ENCODE results near the gene TPRG1L. TPM values are rescaled to one million over a fixed set of nuclear protein-coding genes. Genes with fewer than 3 reads are reported as not detected.

Gene TPRG1L
- total and polyA plus RNA-seq, 2 experiments from 2014 or later = 6.2 to 20.3 TPM

DNA sequence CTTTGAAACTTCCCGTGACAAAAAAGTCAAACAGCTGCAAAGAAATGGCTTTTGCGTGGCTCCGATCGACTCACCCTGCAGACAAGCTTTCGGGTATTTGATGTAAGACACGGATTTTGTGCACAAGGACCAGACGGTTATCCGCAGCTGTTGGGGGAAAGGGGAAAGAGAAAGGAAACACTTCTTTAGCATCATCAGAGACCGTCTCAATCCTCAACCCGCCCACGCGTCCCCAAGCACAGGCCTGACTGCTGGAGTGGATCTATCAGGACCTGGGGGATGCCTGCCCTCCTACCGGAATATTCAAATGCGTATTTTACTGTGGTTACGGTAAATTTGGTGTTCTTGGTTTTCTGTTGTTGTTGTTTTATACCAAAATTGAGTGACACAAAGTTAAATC is 13.9 kb downstream of the TPRG1L start:
- Histone ChIP-seq H3K27me3 (ENCODE audit: insufficient read depth) (no peaks in the 10 kb centered on the region), H3K27ac (ENCODE audit: low read depth) (no peak overlapping the region), H3K4me3 (no peak overlapping the region), H3K4me1 (ENCODE audit: insufficient read depth) (no peaks in the 10 kb centered on the region), H2AFZ (no peak overlapping the region), H4K20me1 (replicated peaks; ENCODE audit: insufficient read depth) (no peaks in the 10 kb centered on the region), H3F3A (replicated peaks; ENCODE audit: low read depth) (no peaks in the 10 kb centered on the region; the same call in 1 of the 2 replicates), H3K4me2 (no peak overlapping the region), H3K79me2 (replicated peaks; ENCODE audit: insufficient read depth) (peaks cover 8% of the 10 kb centered on the region; the same call in 1 of the 2 replicates), H3K36me3 (ENCODE audit: insufficient read depth) (peaks cover 13% of the 10 kb centered on the region; the same call in 1 of the 2 replicates), H3K9me2 (ENCODE audit: insufficient read depth) (no peaks in the 10 kb centered on the region)
- Mint-ChIP-seq H3K27me3 (ENCODE audit: insufficient read depth, low read depth, poor library complexity) (no peaks in the 10 kb centered on the region), H3K4me3 (no peak overlapping the region), H3K27ac (no peak overlapping the region), H3K4me1 (no peaks in the 10 kb centered on the region), H3K36me3 (ENCODE audit: low read depth) (peaks cover 26% of the 10 kb centered on the region), H3K9me3 (no peaks in the 10 kb centered on the region)
- no peak for TF ChIP-seq CREB1 (CRISPR knock-in tag; IDR thresholded peaks at IDR 0.05; ENCODE audit: low read depth)
- no peak for TF ChIP-seq POLR2AphosphoS5 (IDR thresholded peaks at IDR 0.05; ENCODE audit: low read depth)
- TF ChIP-seq REST (IDR thresholded peaks at IDR 0.05; ENCODE audit: unreplicated experiment) = no peak
- no peak for TF ChIP-seq STAT1 (IDR thresholded peaks at IDR 0.05; ENCODE audit: unreplicated experiment)
- no peak for TF ChIP-seq ETS1 (IDR thresholded peaks at IDR 0.05)
- no peak for TF ChIP-seq CTCF (conservative IDR thresholded peaks at IDR 0.05; ENCODE audit: low read depth in 2 of 2)
- TF ChIP-seq EZH2 (IDR thresholded peaks at IDR 0.05; ENCODE audit: low read depth, unreplicated experiment) = no peak
- TF ChIP-seq EZH2phosphoT487 (IDR thresholded peaks at IDR 0.05; ENCODE audit: unreplicated experiment) = no peak
- ATAC-seq (no peak), DNase-seq (ENCODE audit: low spot score) (no peak)

DNA sequence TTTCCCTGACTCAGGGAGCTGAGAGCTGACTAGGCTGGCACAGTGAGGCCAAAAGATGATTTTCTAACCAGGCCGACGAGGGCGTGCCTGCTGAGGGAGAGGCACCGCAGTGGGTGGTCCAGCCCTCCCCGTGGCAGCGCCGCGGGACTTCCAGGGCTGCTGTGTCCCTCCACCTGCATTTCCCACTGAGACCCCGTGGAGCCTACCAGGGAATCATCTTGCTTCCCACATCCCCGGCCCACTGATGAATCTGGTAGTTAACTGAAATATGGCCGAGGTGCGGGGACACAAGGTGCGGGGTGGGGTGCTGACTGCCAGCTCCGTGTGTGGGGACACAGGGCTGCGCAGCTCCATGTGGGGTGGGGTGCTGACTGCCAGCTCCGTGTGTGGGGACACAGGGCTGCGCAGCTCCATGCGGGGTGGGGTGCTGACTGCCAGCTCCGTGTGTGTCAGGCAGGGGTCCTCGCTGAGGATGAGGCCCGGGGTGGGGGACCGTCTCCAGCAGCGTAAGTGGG is 14.6 kb downstream of the TPRG1L start:
- DNase-seq (ENCODE audit: low spot score) = no peak
- ATAC-seq = no peak
- Histone ChIP-seq H3K36me3 (ENCODE audit: insufficient read depth) (peaks cover 13% of the 10 kb centered on the region; the same call in 1 of the 2 replicates), H3F3A (replicated peaks; ENCODE audit: low read depth) (no peaks in the 10 kb centered on the region; the same call in 1 of the 2 replicates), H3K79me2 (replicated peaks; ENCODE audit: insufficient read depth) (peaks cover 8% of the 10 kb centered on the region; the same call in 1 of the 2 replicates), H4K20me1 (replicated peaks; ENCODE audit: insufficient read depth) (no peaks in the 10 kb centered on the region), H3K27me3 (ENCODE audit: insufficient read depth) (no peaks in the 10 kb centered on the region), H2AFZ (no peak overlapping the region), H3K4me2 (no peak overlapping the region), H3K4me1 (ENCODE audit: insufficient read depth) (no peaks in the 10 kb centered on the region), H3K27ac (ENCODE audit: low read depth) (no peak overlapping the region), H3K9me2 (ENCODE audit: insufficient read depth) (no peaks in the 10 kb centered on the region), H3K4me3 (no peak overlapping the region)
- Mint-ChIP-seq H3K27ac (no peak overlapping the region), H3K4me1 (no peaks in the 10 kb centered on the region), H3K9me3 (no peaks in the 10 kb centered on the region), H3K27me3 (ENCODE audit: insufficient read depth, low read depth, poor library complexity) (peaks cover 2% of the 10 kb centered on the region), H3K36me3 (ENCODE audit: low read depth) (peaks cover 24% of the 10 kb centered on the region), H3K4me3 (no peak overlapping the region)
- TF ChIP-seq JUNB (IDR thresholded peaks at IDR 0.05; ENCODE audit: unreplicated experiment) (no peak), EZH2phosphoT487 (IDR thresholded peaks at IDR 0.05; ENCODE audit: unreplicated experiment) (no peak), CTCF (conservative IDR thresholded peaks at IDR 0.05; ENCODE audit: low read depth in 2 of 2) (no peak)
